KBM-7 (cell line): ENCODE data around the gene DRC1.
"Not testable (repeated sequence)": the region's sequence is repeated elsewhere in the genome, so short reads cannot be mapped to it uniquely, and the experiment has no call there.

Experiments
- DNase-seq: peaks from one replicate; pipeline ENCODE4 v3.0.0-alpha.2; 2015
- in situ Hi-C: fragments of 300-500 bp; cut with MboI; formaldehyde crosslinking; loops from 2 replicates; pipeline ENCODE4 v1.14.3; 2020; ENCODE audit warnings: low sequenced_read_pairs, low pct_unique_long_range_greater_than_20kb, mixed read lengths

Gene DRC1

GRCh38 chr2:26459991-26460612 is 58.4 kb downstream of the DRC1 start:
- DNase-seq: no peak
- in situ Hi-C loops: no loop called here

GRCh38 chr2:26460613-26461031 is 58.9 kb downstream of the DRC1 start:
- DNase-seq: no peak
- in situ Hi-C loops: no loop called here

GRCh38 chr2:26461601-26462023 is 59.9 kb downstream of the DRC1 start:
- in situ Hi-C loops: no loop called here
- DNase-seq: no peak

- DNase-seq: no peak
- in situ Hi-C loops: no loop called here
Observed at GRCh38 chr2:26462100-26462499, 60.4 kb downstream of the DRC1 start.

GRCh38 chr2:26462511-26463243 is 61.0 kb downstream of the DRC1 start:
- in situ Hi-C loops: no loop called here
- peak; percentile 42 for DNase-seq

GRCh38 chr2:26463244-26464192 is 61.8 kb downstream of the DRC1 start:
- in situ Hi-C loops: no loop called here
- DNase-seq: no peak

GRCh38 chr2:26464390-26465265 is 62.9 kb downstream of the DRC1 start:
- in situ Hi-C loops: no loop called here
- no peak for DNase-seq

GRCh38 chr2:26465266-26465925 is 63.7 kb downstream of the DRC1 start:
- in situ Hi-C loops: no loop called here
- DNase-seq: no peak

- DNase-seq: no peak
- in situ Hi-C loops: no loop called here
Observed at GRCh38 chr2:26465981-26466471, 64.3 kb downstream of the DRC1 start.

GRCh38 chr2:26466662-26467310 is 65.1 kb downstream of the DRC1 start:
- DNase-seq: no peak
- in situ Hi-C loops: no loop called here

- in situ Hi-C loops: not testable (repeated sequence)
Observed at GRCh38 chr2:26468544-26468943, 66.8 kb downstream of the DRC1 start.

GRCh38 chr2:26469092-26469710 is 67.5 kb downstream of the DRC1 start:
- in situ Hi-C loops: no loop called here
- peak; percentile 82 for DNase-seq

More at GRCh38 chr2:26468544-26468943, 66.8 kb downstream of the DRC1 start:
- DNase-seq: not testable (repeated sequence)

- in situ Hi-C loops: no loop called here
- DNase-seq: no peak
Observed at GRCh38 chr2:26469955-26470354, 68.2 kb downstream of the DRC1 start.

GRCh38 chr2:26470601-26471260 is 69.0 kb downstream of the DRC1 start:
- in situ Hi-C loops: no loop called here
- DNase-seq: no peak

- DNase-seq: no peak
- in situ Hi-C loops: no loop called here
Observed at GRCh38 chr2:26471289-26471688, 69.6 kb downstream of the DRC1 start.

GRCh38 chr2:26471766-26472706 is 70.3 kb downstream of the DRC1 start:
- in situ Hi-C loops: no loop called here
- DNase-seq: peak; percentile 28
